ENCODE results near the gene DAP3. TPM values are rescaled to one million over a fixed set of nuclear protein-coding genes. Genes with fewer than 3 reads are reported as not detected.

The DAP3 gene
- 62.5 and 96.4 TPM in 2 replicates for total RNA-seq

GRCh38 chr1:155689081-155689607, at the start of gene DAP3:
DAP3 (plus strand) TSS chr1:155689091; CDS start chr1:155709780, 20,689 bp downstream.

DNA sequence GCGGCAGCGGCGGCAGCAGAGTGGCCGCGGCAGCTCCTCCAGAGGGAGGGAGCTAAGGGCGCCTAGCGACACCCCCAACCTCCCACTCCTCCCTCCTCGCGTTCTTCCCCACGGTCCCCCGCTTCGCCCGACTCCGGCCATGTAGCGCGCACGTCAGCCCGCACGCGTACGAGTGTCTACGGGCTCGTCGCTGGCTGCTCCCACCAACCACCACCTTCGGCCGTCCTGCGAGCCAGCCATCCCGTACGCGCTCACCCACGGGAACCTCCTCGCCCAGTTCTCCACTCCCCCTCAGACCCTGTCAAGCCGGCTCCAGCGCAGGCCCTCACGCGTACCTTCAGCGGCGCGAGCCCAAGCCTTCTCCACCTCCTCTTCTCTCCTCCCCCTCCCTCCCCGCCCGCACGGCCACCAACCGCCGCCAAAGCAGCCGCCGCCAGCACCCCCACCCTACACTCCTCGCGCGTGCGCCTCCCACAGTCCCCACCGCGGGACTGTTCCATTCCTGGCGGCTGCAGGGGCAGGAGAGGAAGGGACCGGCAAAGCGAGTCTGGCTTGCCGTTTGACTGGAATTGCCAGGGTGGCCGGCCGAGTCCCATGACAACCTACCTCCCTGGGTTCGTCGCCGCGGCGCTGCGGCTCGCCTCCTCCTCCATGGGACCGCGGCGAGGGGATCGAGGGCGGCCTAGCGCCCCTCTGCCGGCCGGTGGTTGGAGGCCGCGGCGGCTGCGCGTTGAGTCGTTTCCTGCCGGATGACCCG, 389 bp upstream of the DAP3 start, which contains the start of gene YY1AP1:
Gene YY1AP1, minus strand, starts transcription at position 451 of the 757 bp plus-strand sequence. CDS start 8,338 bp downstream, outside the sequence.

Other genes with a start within 250 kb of the DAP3 start
- gene ASH1L, start 126.3 kb upstream of the DAP3 start, total RNA-seq: 31.7 and 36.4 TPM in 2 replicates
- gene MSTO1, start 78.9 kb upstream of the DAP3 start, total RNA-seq: 23.7 and 25.5 TPM in 2 replicates
- 43.5 and 74.8 TPM in 2 replicates for gene YY1AP1, start 317 bp upstream of the DAP3 start, total RNA-seq
- 30.8 and 34.9 TPM in 2 replicates for gene GON4L, start 168.1 kb downstream of the DAP3 start, total RNA-seq
- 50.8 and 57.1 TPM in 2 replicates for gene SYT11, start 170.5 kb downstream of the DAP3 start, total RNA-seq
- 33.4 and 49.2 TPM in 2 replicates for gene RIT1, start 222.3 kb downstream of the DAP3 start, total RNA-seq
- gene KHDC4, start 245.3 kb downstream of the DAP3 start, total RNA-seq: 23.1 and 26.5 TPM in 2 replicates

Measured in smooth muscle cell of trachea (primary cell).